Upper lobe of left lung (tissue), 4 donors: ENCODE data around the gene CLTA.
"Not testable (repeated sequence)": the region's sequence is repeated elsewhere in the genome, so short reads cannot be mapped to it uniquely, and the experiment has no call there.

Experiments
- EP300 ChIP-seq, 4 donors: sonication (generic); formaldehyde crosslinking; IDR thresholded peaks; one replicate each; pipeline ENCODE4 v1.5.1; 2017; ENCODE audit warnings: antibody characterized with exemption in 4 of 4, control low read depth in 2 of 4
- POLR2A ChIP-seq, 4 donors: fragments of 450-650 bp; IDR thresholded peaks; one replicate each; pipeline ENCODE4 v1.5.1; 2016 to 2017; ENCODE audit warnings: antibody characterized with exemption in 4 of 4, mild to moderate bottlenecking in 2 of 4
- POLR2AphosphoS5 ChIP-seq, 2 donors: sonication (generic); formaldehyde crosslinking; IDR thresholded peaks; one replicate each; pipeline ENCODE4 v1.5.1; 2017; ENCODE audit warnings: antibody characterized with exemption in 2 of 2
- TF ChIP-seq, protein P1 (sequence below), 6 experiments: fragments of 450-650 bp in 4 of 6; fragments of 200-600 bp in 2 of 6; sonication (generic) in 2 of 6; IDR thresholded peaks; one replicate each; pipeline ENCODE4 v1.5.1; 2016 to 2019; ENCODE audit warnings: antibody characterized with exemption in 6 of 6

GRCh38 chr9:36239205-36239604, 48.5 kb downstream of the CLTA start:
- TF ChIP-seq, protein P1, sequence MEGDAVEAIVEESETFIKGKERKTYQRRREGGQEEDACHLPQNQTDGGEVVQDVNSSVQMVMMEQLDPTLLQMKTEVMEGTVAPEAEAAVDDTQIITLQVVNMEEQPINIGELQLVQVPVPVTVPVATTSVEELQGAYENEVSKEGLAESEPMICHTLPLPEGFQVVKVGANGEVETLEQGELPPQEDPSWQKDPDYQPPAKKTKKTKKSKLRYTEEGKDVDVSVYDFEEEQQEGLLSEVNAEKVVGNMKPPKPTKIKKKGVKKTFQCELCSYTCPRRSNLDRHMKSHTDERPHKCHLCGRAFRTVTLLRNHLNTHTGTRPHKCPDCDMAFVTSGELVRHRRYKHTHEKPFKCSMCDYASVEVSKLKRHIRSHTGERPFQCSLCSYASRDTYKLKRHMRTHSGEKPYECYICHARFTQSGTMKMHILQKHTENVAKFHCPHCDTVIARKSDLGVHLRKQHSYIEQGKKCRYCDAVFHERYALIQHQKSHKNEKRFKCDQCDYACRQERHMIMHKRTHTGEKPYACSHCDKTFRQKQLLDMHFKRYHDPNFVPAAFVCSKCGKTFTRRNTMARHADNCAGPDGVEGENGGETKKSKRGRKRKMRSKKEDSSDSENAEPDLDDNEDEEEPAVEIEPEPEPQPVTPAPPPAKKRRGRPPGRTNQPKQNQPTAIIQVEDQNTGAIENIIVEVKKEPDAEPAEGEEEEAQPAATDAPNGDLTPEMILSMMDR (IDR thresholded peaks at IDR 0.05) = not testable (repeated sequence)
- not testable (repeated sequence) for TF ChIP-seq EP300, POLR2AphosphoS5, POLR2A (IDR thresholded peaks at IDR 0.05)
